ENCODE measurements around the gene MMP13. TPM values are rescaled to one million over a fixed set of nuclear protein-coding genes. Genes with fewer than 3 reads are reported as not detected.
"Not testable (repeated sequence)": the region's sequence is repeated elsewhere in the genome, so short reads cannot be mapped to it uniquely, and the experiment has no call there.

Gene MMP13
- total RNA-seq, result not detected

GRCh38 chr11:102955624-102956023, at the start of gene MMP13:
Gene MMP13 (minus strand): TSS chr11:102955732. CDS start chr11:102955705, 27 bp downstream.
- Histone ChIP-seq H3K4me3 (no peak within 1 kb of the TSS), H3K9me3 (no peaks in the 10 kb centered on the region), H3K27ac (no peak within 1 kb of the TSS), H3K27me3 (no peaks in the 10 kb centered on the region), H3K4me1 (no peaks in the 10 kb centered on the region), H3K36me3 (no peaks in the 10 kb centered on the region)
- TF ChIP-seq EP300 (IDR thresholded peaks at IDR 0.05) (no peak), POLR2A (IDR thresholded peaks at IDR 0.05) (no peak)
- TF ChIP-seq, protein P1, sequence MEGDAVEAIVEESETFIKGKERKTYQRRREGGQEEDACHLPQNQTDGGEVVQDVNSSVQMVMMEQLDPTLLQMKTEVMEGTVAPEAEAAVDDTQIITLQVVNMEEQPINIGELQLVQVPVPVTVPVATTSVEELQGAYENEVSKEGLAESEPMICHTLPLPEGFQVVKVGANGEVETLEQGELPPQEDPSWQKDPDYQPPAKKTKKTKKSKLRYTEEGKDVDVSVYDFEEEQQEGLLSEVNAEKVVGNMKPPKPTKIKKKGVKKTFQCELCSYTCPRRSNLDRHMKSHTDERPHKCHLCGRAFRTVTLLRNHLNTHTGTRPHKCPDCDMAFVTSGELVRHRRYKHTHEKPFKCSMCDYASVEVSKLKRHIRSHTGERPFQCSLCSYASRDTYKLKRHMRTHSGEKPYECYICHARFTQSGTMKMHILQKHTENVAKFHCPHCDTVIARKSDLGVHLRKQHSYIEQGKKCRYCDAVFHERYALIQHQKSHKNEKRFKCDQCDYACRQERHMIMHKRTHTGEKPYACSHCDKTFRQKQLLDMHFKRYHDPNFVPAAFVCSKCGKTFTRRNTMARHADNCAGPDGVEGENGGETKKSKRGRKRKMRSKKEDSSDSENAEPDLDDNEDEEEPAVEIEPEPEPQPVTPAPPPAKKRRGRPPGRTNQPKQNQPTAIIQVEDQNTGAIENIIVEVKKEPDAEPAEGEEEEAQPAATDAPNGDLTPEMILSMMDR (IDR thresholded peaks at IDR 0.05), result no peak
- 86 to 90% methylated on average over 6 of the region's 6 CpGs for WGBS, 2 donors
- DNase-seq (ENCODE audit: low spot score in 2 of 2), result no peak

DNA sequence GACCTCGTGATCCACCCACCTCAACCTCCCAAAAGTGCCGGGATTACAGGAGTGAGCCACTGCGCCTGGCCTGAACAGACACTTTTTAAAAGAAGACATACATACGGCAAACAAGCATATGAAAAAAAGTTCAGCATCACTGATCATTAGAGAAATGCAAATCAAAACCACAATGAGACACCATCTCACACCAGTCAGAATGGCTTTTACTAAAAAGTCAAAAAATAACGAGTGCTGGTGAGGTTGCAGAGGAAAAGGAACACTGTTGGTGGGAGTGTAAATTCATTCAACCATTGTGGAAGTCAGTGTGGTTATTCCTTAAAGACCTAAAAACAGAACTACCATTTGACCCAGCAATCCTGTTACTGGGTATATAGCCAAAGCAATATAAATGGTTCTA, 48.7 kb upstream of the MMP13 start:
- not testable (repeated sequence) for H3K4me1 ChIP-seq; H3K36me3 ChIP-seq; H3K4me3 ChIP-seq; H3K27ac ChIP-seq; H3K27me3 ChIP-seq; H3K9me3 ChIP-seq; DNase-seq (ENCODE audit: low spot score in 2 of 2)
- WGBS, 2 donors, result 92 to 95% methylated on average over 5 of the region's 5 CpGs

- DNase-seq (ENCODE audit: low spot score in 2 of 2), result no peak
- Histone ChIP-seq H3K36me3 (no peaks in the 10 kb centered on the region), H3K4me3 (no peak overlapping the region), H3K4me1 (no peaks in the 10 kb centered on the region), H3K9me3 (no peaks in the 10 kb centered on the region), H3K27ac (no peak overlapping the region), H3K27me3 (no peaks in the 10 kb centered on the region)
- no peak for TF ChIP-seq POLR2A (IDR thresholded peaks at IDR 0.05)
- TF ChIP-seq EP300 (IDR thresholded peaks at IDR 0.05), result no peak
- TF ChIP-seq, protein P1 (IDR thresholded peaks at IDR 0.05), result no peak
- 29 to 45% methylated on average over 1 of the region's 1 CpG for WGBS, 2 donors
Observed at GRCh38 chr11:102994105-102994504, 38.6 kb upstream of the MMP13 start.

DNA sequence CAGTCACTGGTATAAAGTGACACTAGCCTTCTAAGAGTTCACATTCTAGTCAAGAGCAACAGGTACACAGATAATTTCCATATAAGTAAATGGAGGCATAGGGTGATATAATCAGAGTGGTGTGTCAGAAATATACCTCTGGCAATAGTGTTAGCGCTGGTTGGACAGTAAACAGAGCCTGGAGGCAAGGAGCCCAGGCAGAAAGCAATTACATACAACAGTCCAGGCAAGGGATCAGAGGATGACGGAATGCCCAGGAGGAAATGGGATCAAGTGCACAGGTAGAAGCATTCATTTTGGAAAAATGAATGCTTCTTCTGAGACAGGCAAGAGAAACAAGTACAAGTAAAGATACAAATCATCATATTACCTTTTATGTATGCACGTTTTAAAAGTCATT, 36.2 kb upstream of the MMP13 start:
- Histone ChIP-seq H3K9me3 (no peaks in the 10 kb centered on the region), H3K4me3 (no peak overlapping the region), H3K4me1 (no peaks in the 10 kb centered on the region), H3K27me3 (no peaks in the 10 kb centered on the region), H3K36me3 (no peaks in the 10 kb centered on the region), H3K27ac (no peak overlapping the region)
- DNase-seq (ENCODE audit: low spot score in 2 of 2), result no peak
- 55 to 61% methylated on average over 3 of the region's 3 CpGs for WGBS, 2 donors
- TF ChIP-seq, protein P1 (IDR thresholded peaks at IDR 0.05), result no peak
- TF ChIP-seq EP300 (IDR thresholded peaks at IDR 0.05), result no peak
- no peak for TF ChIP-seq POLR2A (IDR thresholded peaks at IDR 0.05)

GRCh38 chr11:102990145-102990544, 34.6 kb upstream of the MMP13 start:
- H3K36me3 ChIP-seq, result no peaks in the 10 kb centered on the region
- H3K9me3 ChIP-seq, result no peaks in the 10 kb centered on the region
- WGBS, 2 donors, result 89 to 90% methylated on average over 3 of the region's 3 CpGs
- H3K4me3 ChIP-seq, result no peak overlapping the region
- H3K27me3 ChIP-seq, result no peaks in the 10 kb centered on the region
- H3K27ac ChIP-seq, result no peak overlapping the region
- no peak for DNase-seq (ENCODE audit: low spot score in 2 of 2)
- no peaks in the 10 kb centered on the region for H3K4me1 ChIP-seq
- TF ChIP-seq POLR2A (IDR thresholded peaks at IDR 0.05) (no peak), EP300 (IDR thresholded peaks at IDR 0.05) (no peak)
- TF ChIP-seq, protein P1 (IDR thresholded peaks at IDR 0.05), result no peak
